GM11168 (cell line): Measurements from ENCODE around the gene GPI.

ENCODE experiments used
- in situ Hi-C: fragments of 300-500 bp; cut with MboI; formaldehyde crosslinking; loops from one replicate; pipeline ENCODE4 v1.12.0; 2022; ENCODE audit warnings: low sequenced_read_pairs; ENCODE audit not compliant: unreplicated experiment

Gene GPI

GRCh38 chr19:34432797-34433196 is 67.8 kb downstream of the GPI start:
- in situ Hi-C loops = no loop called here

- in situ Hi-C loops = no loop called here
Observed at GRCh38 chr19:34436716-34437115, 71.7 kb downstream of the GPI start.

DNA sequence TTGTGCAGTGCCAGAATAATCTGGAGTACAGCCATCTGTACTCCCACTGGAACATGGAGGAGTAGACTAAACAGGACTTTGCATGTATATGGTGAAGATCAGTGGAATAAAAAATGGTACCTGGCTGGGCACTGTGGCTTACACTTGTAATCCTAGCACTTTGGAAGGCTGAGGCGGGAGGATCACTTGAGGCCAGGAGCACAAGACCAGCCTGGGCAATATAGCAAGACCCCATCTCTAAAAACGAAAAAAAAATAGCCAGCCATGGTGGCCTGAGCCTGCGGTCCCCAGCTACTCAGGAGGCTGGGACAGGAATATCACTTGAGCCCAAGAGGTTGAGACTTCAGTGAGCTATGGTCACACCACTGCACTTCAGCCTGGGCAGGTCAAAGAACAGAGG is 83.2 kb downstream of the GPI start:
- in situ Hi-C loops = no loop called here
